GM18907 (cell line): ENCODE measurements around the gene AGBL1.

Experiments
- ATAC-seq: cut with Tn5 transposase; IDR thresholded peaks from one replicate; pipeline ENCODE4 v1.9.1; 2021; ENCODE audit warnings: mild to moderate bottlenecking, moderate library complexity; ENCODE audit not compliant: unreplicated experiment

AGBL1 gene

GRCh38 chr15:86629409-86630356 is 550.0 kb downstream of the AGBL1 start:
- no peak for ATAC-seq

GRCh38 chr15:86630946-86631345 is 551.3 kb downstream of the AGBL1 start:
- ATAC-seq = no peak

- no peak for ATAC-seq
Observed at GRCh38 chr15:86634146-86634545, 554.5 kb downstream of the AGBL1 start.

GRCh38 chr15:86634992-86635638 is 555.4 kb downstream of the AGBL1 start:
- ATAC-seq = no peak

- ATAC-seq = no peak
Observed at GRCh38 chr15:86644339-86644738, 564.7 kb downstream of the AGBL1 start.

GRCh38 chr15:86645925-86646500 is 566.3 kb downstream of the AGBL1 start:
- ATAC-seq = no peak

- ATAC-seq = no peak
Observed at GRCh38 chr15:86647810-86648440, 568.3 kb downstream of the AGBL1 start.

GRCh38 chr15:86649277-86649676 is 569.6 kb downstream of the AGBL1 start:
- no peak for ATAC-seq

- no peak for ATAC-seq
Observed at GRCh38 chr15:86650094-86650493, 570.4 kb downstream of the AGBL1 start.

- ATAC-seq = no peak
Observed at GRCh38 chr15:86653344-86654197, 573.9 kb downstream of the AGBL1 start.

GRCh38 chr15:86654501-86654900 is 574.8 kb downstream of the AGBL1 start:
- ATAC-seq = no peak

GRCh38 chr15:86657305-86657704 is 577.6 kb downstream of the AGBL1 start:
- no peak for ATAC-seq

- no peak for ATAC-seq
Observed at GRCh38 chr15:86659724-86660411, 580.2 kb downstream of the AGBL1 start.

GRCh38 chr15:86661580-86661979 is 581.9 kb downstream of the AGBL1 start:
- no peak for ATAC-seq

- ATAC-seq = no peak
Observed at GRCh38 chr15:86663304-86663703, 583.6 kb downstream of the AGBL1 start.

- ATAC-seq = no peak
Observed at GRCh38 chr15:86663979-86664378, 584.3 kb downstream of the AGBL1 start.

GRCh38 chr15:86664581-86664980 is 584.9 kb downstream of the AGBL1 start:
- no peak for ATAC-seq

GRCh38 chr15:86676002-86676401 is 596.3 kb downstream of the AGBL1 start:
- ATAC-seq = no peak

- ATAC-seq = no peak
Observed at GRCh38 chr15:86677278-86677677, 597.6 kb downstream of the AGBL1 start.

GRCh38 chr15:86685263-86685662 is 605.6 kb downstream of the AGBL1 start:
- ATAC-seq = no peak
